ENCODE data around the gene KIF3B. TPM values are rescaled to one million over a fixed set of nuclear protein-coding genes. Genes with fewer than 3 reads are reported as not detected.

KIF3B gene
- total and polyA plus RNA-seq, 2 of the 13 experiments (the other 11 are each of a cell fraction or from before 2014, with no cell fraction given) = 23.6 to 28.8 TPM

DNA sequence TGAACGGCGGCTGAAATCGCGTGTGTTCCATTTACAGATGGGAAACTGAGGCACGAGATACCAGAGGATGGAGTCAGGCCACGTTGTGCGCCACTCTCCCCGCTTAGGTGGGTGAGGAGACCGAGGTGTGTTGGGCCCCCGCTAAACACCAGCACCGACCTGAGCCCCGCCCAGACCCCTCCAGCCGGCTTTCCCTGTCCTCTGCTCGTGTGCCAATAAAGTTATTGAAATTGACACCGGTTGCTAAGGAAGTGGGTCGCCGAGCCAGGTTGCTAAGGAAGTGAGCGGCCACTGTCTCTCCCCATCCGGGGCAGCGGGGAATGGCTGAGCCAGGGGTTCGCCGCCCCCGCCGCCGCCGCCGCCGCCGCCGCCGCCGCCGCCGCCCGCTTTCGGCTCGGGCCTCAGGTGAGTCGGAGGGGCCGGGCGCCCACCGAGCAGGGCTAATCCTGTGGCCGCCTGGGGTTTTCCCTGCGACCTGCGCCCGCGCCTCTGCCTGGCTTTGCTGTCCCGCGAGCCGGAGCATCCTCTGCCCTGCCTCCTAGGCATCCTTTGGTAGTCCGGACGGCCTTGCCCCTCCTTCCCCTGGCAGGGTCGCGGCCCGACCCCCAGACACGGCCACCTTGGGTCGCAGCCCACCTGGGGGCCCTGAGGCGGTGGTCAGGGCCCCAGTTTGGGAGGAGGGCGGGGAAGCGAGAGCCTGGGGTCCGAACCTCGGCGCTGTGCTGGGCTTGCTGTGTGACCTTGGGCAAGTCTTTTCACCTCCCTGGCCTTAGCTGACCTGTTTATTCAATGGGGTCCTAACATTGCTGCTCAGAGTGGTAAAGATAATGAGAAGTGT is at the start of gene KIF3B (continued):
- TF ChIP-seq, protein P1, sequence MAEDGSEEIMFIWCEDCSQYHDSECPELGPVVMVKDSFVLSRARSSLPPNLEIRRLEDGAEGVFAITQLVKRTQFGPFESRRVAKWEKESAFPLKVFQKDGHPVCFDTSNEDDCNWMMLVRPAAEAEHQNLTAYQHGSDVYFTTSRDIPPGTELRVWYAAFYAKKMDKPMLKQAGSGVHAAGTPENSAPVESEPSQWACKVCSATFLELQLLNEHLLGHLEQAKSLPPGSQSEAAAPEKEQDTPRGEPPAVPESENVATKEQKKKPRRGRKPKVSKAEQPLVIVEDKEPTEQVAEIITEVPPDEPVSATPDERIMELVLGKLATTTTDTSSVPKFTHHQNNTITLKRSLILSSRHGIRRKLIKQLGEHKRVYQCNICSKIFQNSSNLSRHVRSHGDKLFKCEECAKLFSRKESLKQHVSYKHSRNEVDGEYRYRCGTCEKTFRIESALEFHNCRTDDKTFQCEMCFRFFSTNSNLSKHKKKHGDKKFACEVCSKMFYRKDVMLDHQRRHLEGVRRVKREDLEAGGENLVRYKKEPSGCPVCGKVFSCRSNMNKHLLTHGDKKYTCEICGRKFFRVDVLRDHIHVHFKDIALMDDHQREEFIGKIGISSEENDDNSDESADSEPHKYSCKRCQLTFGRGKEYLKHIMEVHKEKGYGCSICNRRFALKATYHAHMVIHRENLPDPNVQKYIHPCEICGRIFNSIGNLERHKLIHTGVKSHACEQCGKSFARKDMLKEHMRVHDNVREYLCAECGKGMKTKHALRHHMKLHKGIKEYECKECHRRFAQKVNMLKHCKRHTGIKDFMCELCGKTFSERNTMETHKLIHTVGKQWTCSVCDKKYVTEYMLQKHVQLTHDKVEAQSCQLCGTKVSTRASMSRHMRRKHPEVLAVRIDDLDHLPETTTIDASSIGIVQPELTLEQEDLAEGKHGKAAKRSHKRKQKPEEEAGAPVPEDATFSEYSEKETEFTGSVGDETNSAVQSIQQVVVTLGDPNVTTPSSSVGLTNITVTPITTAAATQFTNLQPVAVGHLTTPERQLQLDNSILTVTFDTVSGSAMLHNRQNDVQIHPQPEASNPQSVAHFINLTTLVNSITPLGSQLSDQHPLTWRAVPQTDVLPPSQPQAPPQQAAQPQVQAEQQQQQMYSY (CRISPR knock-in tag; IDR thresholded peaks at IDR 0.05) = no peak
- TF ChIP-seq ATAD3A (CRISPR knock-in tag; IDR thresholded peaks at IDR 0.05) = no peak
- TF ChIP-seq RARA (CRISPR knock-in tag; IDR thresholded peaks at IDR 0.05) = peak; percentile 37; the same call in 1 of the 2 replicates
- TF ChIP-seq ZNF343 (CRISPR knock-in tag; IDR thresholded peaks at IDR 0.05) = no peak
- TF ChIP-seq, protein P2, sequence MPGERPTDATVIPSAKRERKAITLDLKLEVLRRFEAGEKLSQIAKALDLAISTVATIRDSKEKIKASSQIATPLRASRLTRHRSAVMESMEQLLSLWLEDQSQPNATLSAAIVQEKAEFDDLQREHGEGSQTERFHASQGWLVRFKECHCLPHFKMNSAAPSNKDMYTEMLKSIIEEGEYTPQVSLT (CRISPR knock-in tag; IDR thresholded peaks at IDR 0.05; ENCODE audit: borderline replicate concordance, low read depth) = no peak
- TF ChIP-seq ZNF329 (CRISPR knock-in tag; IDR thresholded peaks at IDR 0.05; ENCODE audit: low read depth) = no peak; the same call in 1 of the 2 replicates
- TF ChIP-seq, protein P3, sequence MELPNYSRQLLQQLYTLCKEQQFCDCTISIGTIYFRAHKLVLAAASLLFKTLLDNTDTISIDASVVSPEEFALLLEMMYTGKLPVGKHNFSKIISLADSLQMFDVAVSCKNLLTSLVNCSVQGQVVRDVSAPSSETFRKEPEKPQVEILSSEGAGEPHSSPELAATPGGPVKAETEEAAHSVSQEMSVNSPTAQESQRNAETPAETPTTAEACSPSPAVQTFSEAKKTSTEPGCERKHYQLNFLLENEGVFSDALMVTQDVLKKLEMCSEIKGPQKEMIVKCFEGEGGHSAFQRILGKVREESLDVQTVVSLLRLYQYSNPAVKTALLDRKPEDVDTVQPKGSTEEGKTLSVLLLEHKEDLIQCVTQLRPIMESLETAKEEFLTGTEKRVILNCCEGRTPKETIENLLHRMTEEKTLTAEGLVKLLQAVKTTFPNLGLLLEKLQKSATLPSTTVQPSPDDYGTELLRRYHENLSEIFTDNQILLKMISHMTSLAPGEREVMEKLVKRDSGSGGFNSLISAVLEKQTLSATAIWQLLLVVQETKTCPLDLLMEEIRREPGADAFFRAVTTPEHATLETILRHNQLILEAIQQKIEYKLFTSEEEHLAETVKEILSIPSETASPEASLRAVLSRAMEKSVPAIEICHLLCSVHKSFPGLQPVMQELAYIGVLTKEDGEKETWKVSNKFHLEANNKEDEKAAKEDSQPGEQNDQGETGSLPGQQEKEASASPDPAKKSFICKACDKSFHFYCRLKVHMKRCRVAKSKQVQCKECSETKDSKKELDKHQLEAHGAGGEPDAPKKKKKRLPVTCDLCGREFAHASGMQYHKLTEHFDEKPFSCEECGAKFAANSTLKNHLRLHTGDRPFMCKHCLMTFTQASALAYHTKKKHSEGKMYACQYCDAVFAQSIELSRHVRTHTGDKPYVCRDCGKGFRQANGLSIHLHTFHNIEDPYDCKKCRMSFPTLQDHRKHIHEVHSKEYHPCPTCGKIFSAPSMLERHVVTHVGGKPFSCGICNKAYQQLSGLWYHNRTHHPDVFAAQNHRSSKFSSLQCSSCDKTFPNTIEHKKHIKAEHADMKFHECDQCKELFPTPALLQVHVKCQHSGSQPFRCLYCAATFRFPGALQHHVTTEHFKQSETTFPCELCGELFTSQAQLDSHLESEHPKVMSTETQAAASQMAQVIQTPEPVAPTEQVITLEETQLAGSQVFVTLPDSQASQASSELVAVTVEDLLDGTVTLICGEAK (IDR thresholded peaks at IDR 0.05) = peak; percentile 100
- TF ChIP-seq, protein P3 (CRISPR knock-in tag; IDR thresholded peaks at IDR 0.05) = peak; percentile 100
- TF ChIP-seq ZNF383 (CRISPR knock-in tag; IDR thresholded peaks at IDR 0.05; ENCODE audit: borderline replicate concordance) = no peak
